Smooth muscle cell of trachea (primary cell): ENCODE results near the gene SYT3. TPM values are rescaled to one million over a fixed set of nuclear protein-coding genes. Genes with fewer than 3 reads are reported as not detected.

Source experiments
- total RNA-seq: library from RNA; depleted of rRNA; stranded (reverse); fragments of >200 nt; gene quantifications from 2 replicates; pipeline ENCODE4 v1.2.1, GENCODE V29; 2014

Gene SYT3, protein sequence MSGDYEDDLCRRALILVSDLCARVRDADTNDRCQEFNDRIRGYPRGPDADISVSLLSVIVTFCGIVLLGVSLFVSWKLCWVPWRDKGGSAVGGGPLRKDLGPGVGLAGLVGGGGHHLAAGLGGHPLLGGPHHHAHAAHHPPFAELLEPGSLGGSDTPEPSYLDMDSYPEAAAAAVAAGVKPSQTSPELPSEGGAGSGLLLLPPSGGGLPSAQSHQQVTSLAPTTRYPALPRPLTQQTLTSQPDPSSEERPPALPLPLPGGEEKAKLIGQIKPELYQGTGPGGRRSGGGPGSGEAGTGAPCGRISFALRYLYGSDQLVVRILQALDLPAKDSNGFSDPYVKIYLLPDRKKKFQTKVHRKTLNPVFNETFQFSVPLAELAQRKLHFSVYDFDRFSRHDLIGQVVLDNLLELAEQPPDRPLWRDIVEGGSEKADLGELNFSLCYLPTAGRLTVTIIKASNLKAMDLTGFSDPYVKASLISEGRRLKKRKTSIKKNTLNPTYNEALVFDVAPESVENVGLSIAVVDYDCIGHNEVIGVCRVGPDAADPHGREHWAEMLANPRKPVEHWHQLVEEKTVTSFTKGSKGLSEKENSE
- total RNA-seq: under 0.01 and 0.17 TPM in 2 replicates

GRCh38 chr19:50639121-50640112, at the start of gene SYT3:
TSS of gene SYT3 (minus strand) at chr19:50639881. CDS start at chr19:50637411, 2,470 bp downstream.

DNA sequence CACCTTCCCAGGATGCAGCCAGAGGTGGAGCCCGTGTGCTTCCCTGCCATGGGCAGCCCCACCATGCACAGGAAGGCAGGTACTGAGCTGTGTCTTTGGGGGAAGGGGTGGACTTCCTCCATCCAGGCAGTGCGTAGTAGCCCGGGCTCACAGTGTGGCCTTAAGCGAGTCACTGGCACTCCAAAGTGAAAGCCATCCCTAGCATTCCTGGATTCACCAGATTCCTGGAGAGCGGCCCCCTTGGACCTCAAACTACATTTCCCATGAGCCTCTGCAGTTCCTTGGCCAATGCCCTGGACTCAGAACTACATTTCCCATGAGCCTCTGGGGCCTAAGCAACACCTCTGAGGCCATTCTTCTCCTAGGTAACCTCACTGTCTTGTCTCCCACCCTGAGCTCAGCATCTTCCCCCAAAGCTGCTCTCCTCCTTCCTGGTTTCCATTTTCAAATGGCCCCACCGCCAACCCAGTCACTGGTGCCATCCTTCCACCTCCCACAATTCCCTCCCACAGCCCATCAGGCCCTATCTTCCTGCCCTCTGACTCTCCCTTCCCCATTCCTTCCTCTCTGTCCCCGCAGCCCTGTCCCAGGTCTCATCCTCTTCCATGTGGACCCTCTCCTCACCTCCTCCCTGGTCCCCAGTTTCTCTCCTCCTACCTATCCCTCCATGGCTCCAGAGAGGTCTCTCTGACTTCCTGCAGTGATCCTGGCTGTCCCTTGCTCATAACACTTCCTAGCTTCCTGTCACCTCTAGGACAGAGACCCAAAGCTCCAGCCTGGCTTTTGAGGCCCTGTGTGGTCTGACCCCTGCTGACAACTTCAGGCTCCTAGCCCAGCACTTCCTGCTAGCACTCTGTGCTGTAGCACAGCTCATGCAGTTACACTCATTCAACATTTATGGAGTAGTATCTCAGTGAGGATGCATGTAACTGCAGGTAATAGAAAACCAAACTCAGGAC, 10.0 kb upstream of the SYT3 start, which contains the start of gene C19orf81:
TSS of gene C19orf81 (plus strand) at position 13 of the 959 bp plus-strand sequence. CDS start at position 13, 0 bp downstream.

Other genes with a start within 250 kb of the SYT3 start
- gene SPIB, start 220.9 kb downstream of the SYT3 start, total RNA-seq: 3.0 TPM in 1 of 2 replicates, not detected in the other
- not detected in 2 replicates for gene MYBPC2, start 207.0 kb downstream of the SYT3 start, total RNA-seq
- 38.0 and 58.7 TPM in 2 replicates for gene EMC10, start 163.4 kb downstream of the SYT3 start, total RNA-seq
- gene GARIN5A, start 163.0 kb downstream of the SYT3 start, total RNA-seq: 0.15 and 0.33 TPM in 2 replicates
- gene JOSD2, start 128.7 kb downstream of the SYT3 start, total RNA-seq: 42.2 and 49.1 TPM in 2 replicates
- not detected in 2 replicates for gene ASPDH, start 126.0 kb downstream of the SYT3 start, total RNA-seq
- under 0.01 and 2.0 TPM in 2 replicates for gene LRRC4B, start 71.4 kb downstream of the SYT3 start, total RNA-seq
- not detected in 2 replicates for gene C19orf81, start 9.6 kb upstream of the SYT3 start, total RNA-seq
- 7.3 and 8.6 TPM in 2 replicates for gene SHANK1, start 79.9 kb upstream of the SYT3 start, total RNA-seq
- 64.9 and 117 TPM in 2 replicates for gene CLEC11A, start 83.5 kb upstream of the SYT3 start, total RNA-seq
- gene GPR32, start 130.6 kb upstream of the SYT3 start, total RNA-seq: not detected in 2 replicates
- gene ACP4, start 150.5 kb upstream of the SYT3 start, total RNA-seq: not detected in 2 replicates
- not detected in 2 replicates for gene KLK1, start 183.9 kb upstream of the SYT3 start, total RNA-seq
- gene KLK15, start 193.7 kb upstream of the SYT3 start, total RNA-seq: not detected in 2 replicates
- not detected in 2 replicates for gene KLK3, start 215.0 kb upstream of the SYT3 start, total RNA-seq
- gene KLK2, start 233.6 kb upstream of the SYT3 start, total RNA-seq: not detected in 2 replicates